PC-3 (cell line): ENCODE data around the gene DLG5. TPM values are rescaled to one million over a fixed set of nuclear protein-coding genes. Genes with fewer than 3 reads are reported as not detected.

Source experiments
- ATAC-seq: fragments of 200-7000 bp; cut with Tn5 transposase; 2 replicates; pipeline ENCODE4 v1.9.1; 2020; ENCODE audit warnings: mild to moderate bottlenecking, moderate library complexity
- BruUV-seq: library from RNA; stranded (reverse); fragments of 400-500 nt; replicated peaks from 2 replicates; lab custom pipeline; 2021; lab: Mats Ljungman, UMichigan
- CTCF ChIA-PET: fragments of 300-600 bp; sonication (Branson Sonifier 250); formaldehyde crosslinking; loops from one replicate; lab custom pipeline; 2022; ENCODE audit warnings: antibody characterized with exemption; lab: Charles Lee
- POLR2A ChIA-PET: fragments of 300-600 bp; sonication (Branson Sonifier 250); formaldehyde crosslinking; loops from one replicate; lab custom pipeline; 2022; ENCODE audit warnings: antibody characterized with exemption; ENCODE audit not compliant: unreplicated experiment; lab: Charles Lee
- DNase-seq: peaks from one replicate; pipeline ENCODE4 v3.0.0-alpha.2; 2015
- H2AFZ ChIP-seq: fragments of 300-600 bp; sonication (generic); 2 replicates; pipeline ENCODE4 v1.6.0; 2016; ENCODE audit warnings: antibody characterized with exemption, low read length
- H3F3A ChIP-seq: fragments of 300-600 bp; sonication (generic); one replicate; pipeline ENCODE4 v1.6.0; 2017; ENCODE audit warnings: antibody characterized with exemption, low read length, control low read depth, mild to moderate bottlenecking; ENCODE audit not compliant: unreplicated experiment
- H3K27ac ChIP-seq: fragments of 300-600 bp; sonication (generic); 2 replicates; pipeline ENCODE4 v1.5.1; 2016; ENCODE audit warnings: mild to moderate bottlenecking, low read length
- H3K27me3 ChIP-seq: fragments of 300-600 bp; sonication (generic); 2 replicates; pipeline ENCODE4 v1.6.1; 2016; ENCODE audit warnings: low read length, mixed read lengths
- H3K36me3 ChIP-seq: fragments of 300-600 bp; sonication (generic); 2 replicates; pipeline ENCODE4 v1.6.1; 2016; ENCODE audit warnings: low read depth, mixed run types, low read length, mixed read lengths
- H3K4me1 ChIP-seq: fragments of 300-600 bp; sonication (generic); 2 replicates; pipeline ENCODE4 v1.5.1; 2016; ENCODE audit warnings: low read length; ENCODE audit not compliant: insufficient read depth
- H3K4me2 ChIP-seq: fragments of 300-600 bp; sonication (generic); 2 replicates; pipeline ENCODE4 v1.6.0; 2016; ENCODE audit warnings: low read length
- H3K4me3 ChIP-seq: fragments of 300-600 bp; sonication (generic); 2 replicates; pipeline ENCODE4 v1.5.1; 2016; ENCODE audit warnings: mild to moderate bottlenecking, low read length, mixed read lengths
- H3K79me2 ChIP-seq: fragments of 300-600 bp; sonication (generic); 2 replicates; pipeline ENCODE4 v1.6.1; 2017; ENCODE audit warnings: low read length, mixed read lengths
- H3K9ac ChIP-seq: fragments of 300-600 bp; sonication (generic); 2 replicates; pipeline ENCODE4 v1.6.0; 2016; ENCODE audit warnings: mild to moderate bottlenecking, low read length
- H3K9me2 ChIP-seq: fragments of 300-600 bp; sonication (generic); replicated peaks from 2 replicates; pipeline ENCODE4 v1.6.1; 2016; ENCODE audit warnings: mixed run types, low read length, mixed read lengths
- H3K9me3 ChIP-seq: fragments of 300-600 bp; sonication (generic); 2 replicates; pipeline ENCODE4 v1.6.1; 2016; ENCODE audit warnings: low read length, mixed read lengths
- H4K20me1 ChIP-seq: fragments of 300-600 bp; sonication (generic); 2 replicates; pipeline ENCODE4 v1.6.1; 2016; ENCODE audit warnings: low read length, mixed read lengths
- EZH2 ChIP-seq: fragments of 300-600 bp; sonication (generic); IDR thresholded peaks from one replicate; pipeline ENCODE4 v1.6.1; 2017; ENCODE audit warnings: antibody characterized with exemption, mild to moderate bottlenecking, low read length; ENCODE audit not compliant: unreplicated experiment
- EZH2phosphoT487 ChIP-seq: fragments of 300-600 bp; sonication (generic); IDR thresholded peaks from 2 replicates; pipeline ENCODE4 v1.6.1; 2018; ENCODE audit warnings: mild to moderate bottlenecking, antibody characterized with exemption, low read length, borderline replicate concordance
- intact Hi-C: fragments of 100-400 bp; cut with micrococcal nuclease; formaldehyde crosslinking; loops from 2 replicates; pipeline ENCODE4 v1.9.0; 2023
- total RNA-seq: library from RNA; depleted of rRNA; stranded (reverse); fragments of >200 nt; gene quantifications from 2 replicates; pipeline ENCODE4 v1.2.3, GENCODE V29; 2014
- TF ChIP-seq, protein P1 (sequence below): fragments of 300-600 bp; sonication (generic); conservative IDR thresholded peaks from 2 replicates; pipeline ENCODE4 v1.5.1; 2017; ENCODE audit warnings: antibody characterized with exemption, low read depth, mild to moderate bottlenecking, low read length

The DLG5 gene
- total RNA-seq, 1 experiment from 2014 or later, result 118 TPM

- Histone ChIP-seq H4K20me1 (peaks cover 12% of the 10 kb centered on the region; the same call in 1 of the 2 replicates), H3K4me2 (peak overlapping the region; percentile 11), H3K27me3 (no peaks in the 10 kb centered on the region), H3K36me3 (no peaks in the 10 kb centered on the region), H3K4me3 (no peak overlapping the region), H3K9me3 (no peaks in the 10 kb centered on the region), H3K79me2 (peaks cover 81% of the 10 kb centered on the region), H3K9me2 (no peaks in the 10 kb centered on the region), H3K27ac (peak overlapping the region; percentile 4; the same call in 1 of the 2 replicates), H3K9ac (no peak overlapping the region), H3K4me1 (peaks cover 19% of the 10 kb centered on the region), H2AFZ (no peak overlapping the region), H3F3A (no peaks in the 10 kb centered on the region)
- ChIA-PET CTCF (interaction anchor here (0.6 to 1.1 kb wide), 3 partner anchors 9 to 131 kb away, joined by 3 to 17 read pairs (median 3); partner anchors contain the start of gene POLR3A), POLR2A (no interaction called here)
- no peak for DNase-seq
- no TSS peak for BruUV-seq
- intact Hi-C loops, result loop anchor here (2.0 kb wide), 1 partner anchor 16 kb away; no protein-coding TSS in a partner anchor
- no peak for TF ChIP-seq EZH2
- no peak for TF ChIP-seq EZH2phosphoT487
- TF ChIP-seq, protein P1, sequence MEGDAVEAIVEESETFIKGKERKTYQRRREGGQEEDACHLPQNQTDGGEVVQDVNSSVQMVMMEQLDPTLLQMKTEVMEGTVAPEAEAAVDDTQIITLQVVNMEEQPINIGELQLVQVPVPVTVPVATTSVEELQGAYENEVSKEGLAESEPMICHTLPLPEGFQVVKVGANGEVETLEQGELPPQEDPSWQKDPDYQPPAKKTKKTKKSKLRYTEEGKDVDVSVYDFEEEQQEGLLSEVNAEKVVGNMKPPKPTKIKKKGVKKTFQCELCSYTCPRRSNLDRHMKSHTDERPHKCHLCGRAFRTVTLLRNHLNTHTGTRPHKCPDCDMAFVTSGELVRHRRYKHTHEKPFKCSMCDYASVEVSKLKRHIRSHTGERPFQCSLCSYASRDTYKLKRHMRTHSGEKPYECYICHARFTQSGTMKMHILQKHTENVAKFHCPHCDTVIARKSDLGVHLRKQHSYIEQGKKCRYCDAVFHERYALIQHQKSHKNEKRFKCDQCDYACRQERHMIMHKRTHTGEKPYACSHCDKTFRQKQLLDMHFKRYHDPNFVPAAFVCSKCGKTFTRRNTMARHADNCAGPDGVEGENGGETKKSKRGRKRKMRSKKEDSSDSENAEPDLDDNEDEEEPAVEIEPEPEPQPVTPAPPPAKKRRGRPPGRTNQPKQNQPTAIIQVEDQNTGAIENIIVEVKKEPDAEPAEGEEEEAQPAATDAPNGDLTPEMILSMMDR, result no peak
- ATAC-seq, result peak; percentile 3; the same call in 1 of the 2 replicates
Measured at GRCh38 chr10:77898323-77899079, 28.1 kb downstream of the DLG5 start.

GRCh38 chr10:77896058-77896457, 30.5 kb downstream of the DLG5 start:
- BruUV-seq, result no TSS peak
- Histone ChIP-seq H3K36me3 (no peaks in the 10 kb centered on the region), H3K79me2 (peaks cover 90% of the 10 kb centered on the region), H3K27ac (no peak overlapping the region), H3K4me1 (peaks cover 19% of the 10 kb centered on the region), H3K4me2 (no peak overlapping the region), H3K4me3 (no peak overlapping the region), H4K20me1 (peaks cover 19% of the 10 kb centered on the region; the same call in 1 of the 2 replicates), H3F3A (no peaks in the 10 kb centered on the region), H3K27me3 (no peaks in the 10 kb centered on the region), H3K9ac (no peak overlapping the region), H3K9me3 (no peaks in the 10 kb centered on the region), H2AFZ (no peak overlapping the region), H3K9me2 (no peaks in the 10 kb centered on the region)
- ChIA-PET POLR2A (no interaction called here), CTCF (no interaction called here)
- ATAC-seq (no peak), DNase-seq (no peak)
- intact Hi-C loops, result no loop called here
- no peak for TF ChIP-seq EZH2
- TF ChIP-seq EZH2phosphoT487, result no peak
- TF ChIP-seq, protein P1, result no peak

DNA sequence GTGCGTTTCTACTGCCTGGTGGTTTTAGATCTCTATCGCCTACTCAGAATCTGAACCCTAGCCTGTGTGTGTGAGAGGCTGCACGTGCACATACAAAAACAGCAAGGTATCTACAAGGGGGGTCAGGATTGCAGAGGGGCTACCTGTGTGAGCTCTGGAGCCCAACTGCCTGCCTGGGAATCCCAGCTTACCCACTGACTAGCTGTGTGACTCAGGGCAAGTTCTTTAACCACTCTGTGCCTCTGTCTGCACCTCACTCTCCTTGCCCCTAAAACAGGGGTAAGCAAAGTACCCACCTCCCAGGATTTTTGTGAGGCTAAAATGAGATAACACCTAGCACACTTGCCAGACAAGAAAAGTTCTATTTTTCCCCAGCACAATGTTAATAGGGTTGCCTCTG, 32.5 kb downstream of the DLG5 start:
- H3F3A ChIP-seq, result peaks cover 5% of the 10 kb centered on the region
- intact Hi-C loops, result no loop called here
- ChIA-PET CTCF (no interaction called here), POLR2A (no interaction called here)
- TF ChIP-seq, protein P1, result no peak
- TF ChIP-seq EZH2 (no peak), EZH2phosphoT487 (no peak)
- peaks cover 94% of the 10 kb centered on the region for H3K79me2 ChIP-seq
- H3K36me3 ChIP-seq, result no peaks in the 10 kb centered on the region
- no TSS peak for BruUV-seq
- H3K9ac ChIP-seq, result no peak overlapping the region
- no peak for ATAC-seq
- no peaks in the 10 kb centered on the region for H3K9me2 ChIP-seq
- H3K9me3 ChIP-seq, result no peaks in the 10 kb centered on the region
- H2AFZ ChIP-seq, result no peak overlapping the region
- H3K4me1 ChIP-seq, result peaks cover 20% of the 10 kb centered on the region
- no peak overlapping the region for H3K4me3 ChIP-seq
- no peaks in the 10 kb centered on the region for H3K27me3 ChIP-seq
- no peak for DNase-seq
- H3K4me2 ChIP-seq, result no peak overlapping the region
- peaks cover 25% of the 10 kb centered on the region; the same call in 1 of the 2 replicates for H4K20me1 ChIP-seq
- no peak overlapping the region for H3K27ac ChIP-seq
